Stimulated activated naive B cell treated with anti-CD40 and anti-IgM and Interleukin-4, amounts not matched to agents 10 μg/mL and 1 μg/mL and 100 μg/mL, for 72 hours (primary cell): ENCODE measurements around the gene PHACTR1.
"Not testable (repeated sequence)": the region's sequence is repeated elsewhere in the genome, so short reads cannot be mapped to it uniquely, and the experiment has no call there.

ENCODE experiments used
- ATAC-seq, 2 donors: fragments of 150-1000 bp; cut with Tn5 transposase; replicated peaks; 2 replicates each; pipeline ENCODE4 v1.10.0; 2021; ENCODE audit warnings: moderate library complexity in 1 of 2
- DNase-seq: peaks from one replicate; pipeline ENCODE4 v3.0.0; 2021
- H3K27ac Mint-ChIP-seq: one replicate; pipeline ENCODE4 v1.8.0; 2022; ENCODE audit warnings: mild to moderate bottlenecking, mixed read lengths
- H3K27me3 Mint-ChIP-seq, 2 donors: one replicate each; pipeline ENCODE4 v1.8.0; 2022; ENCODE audit warnings: mixed read lengths in 2 of 2
- H3K36me3 Mint-ChIP-seq, 2 donors: one replicate each; pipeline ENCODE4 v1.8.0; 2022; ENCODE audit warnings: mixed read lengths in 2 of 2, mild to moderate bottlenecking in 1 of 2
- H3K4me1 Mint-ChIP-seq, 2 donors: one replicate each; pipeline ENCODE4 v1.8.0; 2022; ENCODE audit warnings: mixed read lengths in 2 of 2, mild to moderate bottlenecking in 1 of 2
- H3K4me3 Mint-ChIP-seq, 2 donors: one replicate each; pipeline ENCODE4 v1.8.0; 2022; ENCODE audit warnings: mild to moderate bottlenecking in 2 of 2, mixed read lengths in 2 of 2, moderate library complexity in 1 of 2
- H3K9me3 Mint-ChIP-seq, 2 donors: one replicate each; pipeline ENCODE4 v1.8.0; 2022; ENCODE audit warnings: mixed read lengths in 2 of 2, mild to moderate bottlenecking in 1 of 2

Gene PHACTR1

DNA sequence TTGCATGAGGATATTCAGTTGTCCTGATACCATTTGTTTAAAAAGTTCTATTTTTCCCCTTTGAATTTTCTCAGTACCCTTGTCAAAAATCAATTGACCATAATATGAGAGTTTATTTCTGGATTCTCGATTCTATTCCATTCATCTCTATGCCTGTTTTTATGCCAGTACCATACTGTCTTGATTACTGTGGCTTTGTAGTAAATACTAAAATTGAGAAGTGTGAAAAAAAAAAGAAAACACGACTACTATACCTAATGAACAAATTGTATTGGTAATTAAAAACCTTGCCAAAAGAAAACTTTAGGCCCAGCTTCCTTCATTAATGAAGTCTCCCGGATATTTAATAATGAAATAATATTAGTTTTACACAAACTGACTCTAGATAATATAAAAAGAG is 426.0 kb downstream of the PHACTR1 start:
- no peak for DNase-seq
- Mint-ChIP-seq H3K27me3 (no peaks in the 10 kb centered on the region), H3K4me1 (peaks cover 2 to 17% of the 10 kb centered on the region in 2 donors), H3K4me3 (no peak overlapping the region), H3K27ac (no peak overlapping the region), H3K9me3 (no peaks in the 10 kb centered on the region), H3K36me3 (no peaks in the 10 kb centered on the region)
- ATAC-seq, result no peak

DNA sequence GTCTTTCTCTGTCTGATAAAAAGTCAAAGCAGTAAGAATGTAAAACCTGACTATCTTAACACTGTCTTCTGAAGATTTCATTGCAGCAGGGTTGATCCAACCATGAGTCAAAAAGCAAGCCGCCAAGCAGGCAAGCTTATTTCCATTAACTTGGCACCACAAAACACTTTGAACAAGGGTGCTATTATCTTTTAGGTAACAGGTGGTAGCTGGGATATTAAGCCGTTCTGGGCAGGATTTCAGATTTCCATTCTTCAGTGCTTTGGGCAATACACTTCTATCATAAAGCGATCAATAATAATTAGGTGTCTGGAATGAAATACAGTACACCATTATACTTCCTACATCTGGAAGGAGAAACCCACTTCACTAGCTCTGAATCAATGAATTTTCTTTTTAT is 429.9 kb downstream of the PHACTR1 start:
- Mint-ChIP-seq H3K9me3 (no peaks in the 10 kb centered on the region), H3K4me3 (no peak overlapping the region), H3K27me3 (no peaks in the 10 kb centered on the region), H3K4me1 (peaks cover 0 to 4% of the 10 kb centered on the region in 2 donors), H3K27ac (no peak overlapping the region), H3K36me3 (no peaks in the 10 kb centered on the region)
- ATAC-seq (no peak), DNase-seq (no peak)

DNA sequence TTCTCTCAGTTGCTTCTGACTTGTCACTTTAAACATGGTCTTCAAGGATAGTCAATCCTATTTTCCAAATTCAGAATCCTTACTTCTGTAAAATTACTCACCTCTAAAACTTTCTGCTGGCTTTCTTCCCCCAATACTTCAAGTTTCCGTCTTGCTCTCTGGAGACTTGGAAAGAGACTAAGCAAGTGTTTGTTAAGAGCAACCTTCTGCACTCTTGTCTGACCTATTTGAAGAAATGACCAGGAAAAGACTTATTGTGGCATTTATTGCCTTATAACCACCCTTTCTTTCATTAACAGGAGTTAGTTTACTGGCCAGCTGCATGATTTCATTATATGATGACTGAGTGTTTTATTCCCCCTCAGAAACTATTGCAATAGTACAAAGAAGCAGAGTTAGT is 430.8 kb downstream of the PHACTR1 start:
- Mint-ChIP-seq H3K27me3 (no peaks in the 10 kb centered on the region), H3K4me3 (no peak overlapping the region), H3K9me3 (no peaks in the 10 kb centered on the region), H3K27ac (no peak overlapping the region), H3K36me3 (no peaks in the 10 kb centered on the region), H3K4me1 (peaks cover 0 to 2% of the 10 kb centered on the region in 2 donors)
- DNase-seq, result no peak
- ATAC-seq, result no peak

DNA sequence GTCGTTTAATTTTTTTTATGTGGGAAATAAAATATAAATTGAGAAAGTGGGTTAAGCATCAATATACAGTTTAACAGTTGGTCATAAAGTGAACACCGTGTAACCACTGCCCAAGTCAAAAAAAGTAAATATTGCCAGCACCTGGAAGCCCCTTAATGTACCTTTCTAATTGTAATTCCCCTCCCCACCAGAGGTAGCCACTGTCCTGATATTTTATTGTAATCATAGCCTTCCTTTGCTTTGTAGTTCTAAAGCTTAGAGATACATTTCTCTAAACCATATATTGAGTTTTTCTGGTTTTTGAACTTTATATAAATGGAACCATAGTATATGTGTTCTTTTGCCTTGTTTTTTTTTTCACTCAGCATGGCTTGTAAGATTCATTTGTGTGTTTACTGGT is 431.2 kb downstream of the PHACTR1 start:
- H3K27ac Mint-ChIP-seq, result no peak overlapping the region
- no peak for ATAC-seq
- H3K27me3 Mint-ChIP-seq, result no peaks in the 10 kb centered on the region
- DNase-seq, result no peak
- peaks cover 0 to 3% of the 10 kb centered on the region in 2 donors for H3K4me1 Mint-ChIP-seq
- H3K4me3 Mint-ChIP-seq, result no peak overlapping the region
- H3K9me3 Mint-ChIP-seq, result no peaks in the 10 kb centered on the region
- no peaks in the 10 kb centered on the region for H3K36me3 Mint-ChIP-seq

DNA sequence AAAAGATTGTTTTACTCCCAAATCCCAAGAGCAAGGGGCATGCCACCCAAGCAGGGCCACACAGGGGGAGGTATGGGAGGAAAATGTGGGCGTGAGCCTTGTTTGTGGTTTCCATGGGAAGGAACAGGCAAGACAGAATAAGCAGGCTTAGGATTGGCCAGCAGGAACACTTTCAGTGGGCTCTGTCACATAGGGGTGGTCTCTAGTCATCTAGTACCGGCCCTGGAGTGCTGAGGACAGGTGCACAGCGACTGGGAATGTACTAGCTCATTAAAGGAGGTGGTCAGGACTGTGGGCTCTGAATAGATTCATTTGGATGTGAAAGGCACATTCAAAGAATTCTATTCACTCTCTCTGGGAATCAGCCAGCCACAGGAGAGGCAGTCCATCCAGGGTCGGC is 436.2 kb downstream of the PHACTR1 start:
- no peak for DNase-seq
- Mint-ChIP-seq H3K9me3 (no peaks in the 10 kb centered on the region), H3K4me1 (peaks cover 0 to 3% of the 10 kb centered on the region in 2 donors), H3K36me3 (no peaks in the 10 kb centered on the region), H3K4me3 (no peak overlapping the region), H3K27me3 (no peaks in the 10 kb centered on the region), H3K27ac (no peak overlapping the region)
- no peak for ATAC-seq

DNA sequence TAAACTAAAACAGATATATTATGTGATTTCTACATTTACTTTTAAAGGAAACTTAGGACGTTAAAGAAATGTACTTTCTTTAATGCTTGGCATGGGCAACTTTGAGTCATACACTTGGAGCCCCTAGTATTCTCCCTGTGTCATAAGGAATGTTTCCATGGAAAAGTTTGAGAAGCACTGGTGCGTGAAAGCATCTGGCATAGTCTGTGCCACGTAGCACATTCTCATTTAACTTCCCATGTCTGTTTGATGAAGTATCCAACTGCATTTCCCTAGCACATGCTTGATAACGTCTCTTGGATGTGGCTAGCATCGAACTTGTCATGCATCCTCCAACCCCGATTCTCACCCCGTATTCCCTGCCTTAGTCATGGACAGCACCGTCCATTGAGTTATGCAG is 439.8 kb downstream of the PHACTR1 start:
- Mint-ChIP-seq H3K27me3 (peaks cover 11% of the 10 kb centered on the region in 2 donors), H3K27ac (no peak overlapping the region), H3K4me1 (peaks cover 0 to 6% of the 10 kb centered on the region in 2 donors), H3K36me3 (no peaks in the 10 kb centered on the region), H3K4me3 (no peak overlapping the region), H3K9me3 (no peaks in the 10 kb centered on the region)
- ATAC-seq (no peak), DNase-seq (no peak)

DNA sequence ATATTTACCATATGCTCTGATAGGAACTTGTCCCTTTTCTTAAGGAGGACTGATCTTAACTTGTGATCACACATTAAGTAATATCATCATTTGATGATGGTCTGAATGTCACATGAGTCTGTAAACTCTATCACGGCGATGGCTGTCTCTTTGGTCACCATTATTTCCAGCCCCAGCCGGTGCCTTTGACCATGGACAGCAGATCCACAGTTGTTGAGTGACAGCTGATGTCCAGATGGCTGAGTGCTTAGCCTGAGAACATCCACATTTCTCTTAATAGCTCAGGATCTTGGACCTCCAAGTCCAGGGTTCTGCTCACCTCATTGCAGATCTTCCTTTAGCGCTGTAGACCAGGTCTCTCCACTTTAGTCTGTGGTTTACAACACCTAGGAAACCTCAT is 440.7 kb downstream of the PHACTR1 start:
- Mint-ChIP-seq H3K27ac (no peak overlapping the region), H3K4me3 (no peak overlapping the region), H3K4me1 (peaks cover 0 to 5% of the 10 kb centered on the region in 2 donors), H3K9me3 (no peaks in the 10 kb centered on the region), H3K36me3 (no peaks in the 10 kb centered on the region), H3K27me3 (peaks cover 12 to 13% of the 10 kb centered on the region in 2 donors)
- DNase-seq, result no peak
- ATAC-seq, result no peak

DNA sequence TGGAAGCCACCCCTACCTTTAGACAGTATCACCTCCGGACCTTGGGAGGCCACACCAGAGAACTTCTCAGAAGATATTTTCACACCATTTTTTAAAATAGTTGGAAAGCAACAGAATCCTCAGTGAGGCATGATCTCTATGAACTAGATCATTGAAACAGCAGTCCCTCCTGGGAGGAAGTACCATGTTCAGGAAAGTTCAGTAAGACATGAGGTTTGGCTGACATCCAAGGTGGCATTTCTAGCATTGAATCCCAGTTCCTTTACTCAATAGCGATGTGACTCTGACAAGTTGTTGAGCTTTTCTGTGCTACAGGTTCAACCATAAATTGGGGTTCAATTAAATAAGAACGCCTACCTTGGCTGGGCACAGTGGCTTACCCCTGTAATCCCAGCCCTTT is 442.7 kb downstream of the PHACTR1 start:
- H3K9me3 Mint-ChIP-seq, result no peaks in the 10 kb centered on the region
- H3K27ac Mint-ChIP-seq, result no peak overlapping the region
- H3K4me1 Mint-ChIP-seq, result peaks cover 4 to 8% of the 10 kb centered on the region in 2 donors
- no peak for ATAC-seq
- peaks cover 12 to 13% of the 10 kb centered on the region in 2 donors for H3K27me3 Mint-ChIP-seq
- no peak for DNase-seq
- no peak overlapping the region for H3K4me3 Mint-ChIP-seq
- no peaks in the 10 kb centered on the region for H3K36me3 Mint-ChIP-seq

DNA sequence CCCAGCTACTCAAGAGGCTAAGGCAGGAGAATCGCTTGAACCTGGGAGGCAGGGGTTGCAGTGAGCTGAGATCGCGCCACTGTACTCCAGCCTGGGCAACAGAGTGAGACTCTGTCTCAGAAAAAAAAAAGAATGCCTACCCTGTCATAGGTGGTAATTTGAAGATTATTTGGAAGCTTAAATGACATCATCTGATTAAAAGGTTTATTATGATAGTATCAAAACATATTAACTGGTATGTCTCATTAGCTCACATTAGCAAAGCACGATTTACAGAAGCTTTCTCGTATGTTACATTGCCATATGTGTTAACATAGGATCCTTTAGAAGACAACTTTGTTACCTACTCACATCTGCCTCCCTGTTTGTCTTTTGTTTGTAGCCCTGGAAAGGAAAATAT is 443.3 kb downstream of the PHACTR1 start:
- DNase-seq, H3K36me3 Mint-ChIP-seq, H3K27ac Mint-ChIP-seq, ATAC-seq, H3K4me1 Mint-ChIP-seq, H3K4me3 Mint-ChIP-seq, H3K9me3 Mint-ChIP-seq: not testable (repeated sequence)
- H3K27me3 Mint-ChIP-seq, result peaks cover 12 to 13% of the 10 kb centered on the region in 2 donors

DNA sequence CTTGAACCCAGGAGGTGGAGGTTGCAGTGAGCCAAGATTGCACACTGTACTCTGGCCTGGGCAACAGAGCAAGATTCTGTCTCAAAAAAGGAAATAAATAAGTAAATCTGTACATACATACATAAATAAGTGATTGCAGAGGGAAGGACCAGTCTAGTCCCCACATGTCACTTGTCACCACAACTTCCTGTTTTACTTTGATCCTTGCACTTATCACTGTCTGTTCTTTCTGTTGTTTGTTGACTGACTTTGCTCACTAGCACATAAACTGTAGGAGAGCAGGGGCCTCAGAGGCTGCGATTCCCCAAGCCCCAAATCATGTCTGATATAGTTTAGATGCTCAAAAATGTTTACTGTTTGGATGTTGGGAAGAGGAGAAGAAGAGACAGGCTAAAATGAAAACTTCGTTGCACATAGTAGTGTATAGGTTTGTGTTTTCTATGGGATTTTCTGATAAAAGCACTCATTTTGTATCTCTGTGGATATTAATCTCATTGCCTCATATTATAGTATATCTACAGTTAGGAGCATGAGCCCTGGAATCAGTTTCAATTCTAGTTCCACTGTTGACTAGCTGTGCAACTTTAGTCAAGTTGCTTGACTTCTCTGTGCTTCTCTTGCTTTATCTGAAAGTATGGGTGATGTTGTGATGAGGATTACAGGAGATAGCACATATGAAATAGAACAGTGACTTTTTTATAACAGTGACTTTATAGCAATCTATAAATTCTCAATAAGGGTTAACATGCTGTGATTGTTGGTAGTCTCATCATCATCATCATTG is 446.8 kb downstream of the PHACTR1 start:
- no peak for DNase-seq

DNA sequence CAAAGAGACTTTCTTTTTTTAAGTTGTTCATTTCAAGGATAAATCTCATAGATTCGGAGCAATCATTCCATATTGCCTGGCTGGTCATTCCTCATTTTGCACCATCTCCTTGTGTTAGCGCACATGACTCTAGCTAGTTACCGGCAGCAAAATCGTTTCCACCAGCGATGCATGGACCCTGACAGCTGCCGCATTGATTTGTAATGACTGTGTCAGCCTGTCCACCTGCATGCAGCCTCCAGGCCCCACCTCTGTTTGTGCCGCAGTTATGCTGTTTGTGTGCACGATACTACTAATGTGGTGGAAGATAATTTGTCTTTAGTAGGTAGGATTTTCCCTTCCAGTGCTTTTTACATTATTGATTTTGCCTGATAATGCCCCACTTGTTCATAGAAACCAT is 447.7 kb downstream of the PHACTR1 start:
- no peaks in the 10 kb centered on the region for H3K36me3 Mint-ChIP-seq
- no peak overlapping the region for H3K4me3 Mint-ChIP-seq
- H3K4me1 Mint-ChIP-seq, result peaks cover 2 to 8% of the 10 kb centered on the region in 2 donors
- ATAC-seq (no peak), DNase-seq (no peak)
- no peaks in the 10 kb centered on the region for H3K9me3 Mint-ChIP-seq
- H3K27ac Mint-ChIP-seq, result no peak overlapping the region
- H3K27me3 Mint-ChIP-seq, result peaks cover 11 to 14% of the 10 kb centered on the region in 2 donors

More for the DNA sequence above, 446.8 kb downstream of the PHACTR1 start:
- Mint-ChIP-seq H3K9me3 (no peaks in the 10 kb centered on the region), H3K27ac (no peak overlapping the region), H3K4me3 (no peak overlapping the region), H3K27me3 (peaks cover 12 to 14% of the 10 kb centered on the region in 2 donors), H3K36me3 (no peaks in the 10 kb centered on the region), H3K4me1 (peaks cover 4 to 8% of the 10 kb centered on the region in 2 donors)
- peak; percentile 65 to 67 for ATAC-seq

DNA sequence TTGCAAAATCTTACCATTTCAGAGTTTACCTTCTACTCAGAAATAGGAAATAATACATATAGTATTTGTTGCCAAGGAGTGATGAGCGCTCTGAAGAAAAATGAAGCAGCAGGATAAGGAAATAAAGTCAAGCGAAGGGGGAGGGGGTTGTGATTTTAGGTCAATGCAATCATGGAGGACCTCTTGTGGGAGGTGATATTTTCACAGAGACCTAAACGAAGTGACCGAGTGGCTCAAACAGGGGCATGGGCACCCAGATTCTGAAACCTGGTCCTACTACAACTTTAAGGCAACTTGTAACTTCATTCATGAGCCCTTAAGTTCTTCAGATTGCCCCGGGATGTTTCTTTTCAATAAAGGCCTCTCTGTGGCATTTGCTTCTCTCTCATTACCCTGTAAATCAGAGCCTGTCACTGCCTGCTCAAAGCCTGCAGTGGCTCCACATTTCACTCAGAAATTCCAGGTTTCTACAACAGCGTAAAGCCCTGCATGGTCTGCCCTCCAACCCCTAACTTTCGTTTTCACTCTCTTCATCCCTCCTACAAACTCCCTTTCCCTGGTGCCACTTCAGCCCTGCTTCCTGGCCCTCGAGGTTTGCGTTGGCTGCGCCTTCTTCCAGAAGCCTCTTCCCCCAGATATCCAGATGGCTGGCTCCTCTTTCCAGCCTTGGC is 449.1 kb downstream of the PHACTR1 start:
- ATAC-seq, result no peak
- peaks cover 2 to 8% of the 10 kb centered on the region in 2 donors for H3K4me1 Mint-ChIP-seq
- no peak for DNase-seq
- H3K4me3 Mint-ChIP-seq, result no peak overlapping the region
- H3K27me3 Mint-ChIP-seq, result peaks cover 10 to 11% of the 10 kb centered on the region in 2 donors
- H3K27ac Mint-ChIP-seq, result no peak overlapping the region
- H3K9me3 Mint-ChIP-seq, result no peaks in the 10 kb centered on the region
- H3K36me3 Mint-ChIP-seq, result no peaks in the 10 kb centered on the region

DNA sequence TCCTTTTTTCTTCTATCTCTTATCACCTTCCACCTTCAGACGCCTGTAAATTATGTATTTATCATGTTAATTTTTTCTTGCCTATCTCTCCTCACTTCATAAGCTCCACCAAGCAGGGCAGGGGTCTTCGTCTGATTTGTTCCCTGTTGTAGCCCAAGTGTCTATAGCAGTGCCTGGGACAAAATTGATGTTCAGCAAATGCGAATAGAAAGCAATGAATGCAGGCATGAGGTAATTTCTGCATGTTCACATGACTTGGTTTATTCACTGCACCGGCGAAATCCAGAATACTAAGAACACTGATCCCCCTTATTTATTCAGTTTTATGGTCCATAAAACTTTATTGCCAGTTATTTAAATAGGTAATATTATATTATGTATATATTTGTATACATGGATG is 449.7 kb downstream of the PHACTR1 start:
- Mint-ChIP-seq H3K9me3 (no peaks in the 10 kb centered on the region), H3K4me1 (peaks cover 2 to 8% of the 10 kb centered on the region in 2 donors), H3K27ac (no peak overlapping the region), H3K36me3 (no peaks in the 10 kb centered on the region), H3K27me3 (peaks cover 8% of the 10 kb centered on the region in 2 donors), H3K4me3 (no peak overlapping the region)
- ATAC-seq (no peak), DNase-seq (no peak)

DNA sequence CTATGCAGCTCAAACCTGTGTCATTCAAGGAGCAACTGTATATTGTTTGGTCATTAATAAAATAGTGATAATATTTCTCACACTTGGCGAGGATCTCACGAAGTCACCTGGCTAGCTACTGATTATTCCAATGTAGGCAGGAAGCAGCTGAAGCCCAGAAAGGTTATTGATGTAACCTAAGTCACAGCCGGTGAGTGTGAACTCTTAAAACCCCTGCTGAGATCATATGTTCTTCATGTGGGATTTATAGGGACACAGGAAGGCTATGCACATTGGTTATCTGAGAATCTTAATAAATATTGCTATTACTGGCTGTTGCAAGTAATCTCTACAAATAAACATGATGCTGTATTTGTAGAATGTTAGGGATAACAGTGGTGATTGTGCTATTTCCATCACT is 450.3 kb downstream of the PHACTR1 start:
- no peak for ATAC-seq
- H3K27me3 Mint-ChIP-seq, result peaks cover 5 to 7% of the 10 kb centered on the region in 2 donors
- DNase-seq, result no peak
- H3K27ac Mint-ChIP-seq, result no peak overlapping the region
- peaks cover 2 to 8% of the 10 kb centered on the region in 2 donors for H3K4me1 Mint-ChIP-seq
- no peaks in the 10 kb centered on the region for H3K9me3 Mint-ChIP-seq
- no peaks in the 10 kb centered on the region for H3K36me3 Mint-ChIP-seq
- no peak overlapping the region for H3K4me3 Mint-ChIP-seq

DNA sequence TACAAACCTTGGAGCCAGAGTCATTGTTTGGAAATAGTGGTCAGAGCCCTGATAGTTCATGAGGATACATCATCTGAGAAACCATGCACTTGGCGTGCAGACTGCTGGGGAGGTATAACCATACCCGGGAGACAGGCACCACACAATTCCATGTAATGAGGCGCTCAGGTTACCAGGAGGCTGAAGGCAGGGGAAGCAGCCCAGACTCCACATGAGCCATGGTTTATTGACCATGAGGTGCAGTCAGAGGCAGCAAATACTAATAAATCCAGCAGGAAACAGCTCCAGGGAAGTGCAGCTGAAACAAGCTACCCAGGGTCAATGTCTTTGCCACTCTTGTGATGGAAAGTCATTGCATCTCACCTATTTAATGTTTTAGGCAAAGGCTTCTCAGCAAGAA is 455.7 kb downstream of the PHACTR1 start:
- Mint-ChIP-seq H3K36me3 (no peaks in the 10 kb centered on the region), H3K4me3 (no peak overlapping the region), H3K27ac (no peak overlapping the region), H3K4me1 (no peaks in the 10 kb centered on the region), H3K9me3 (no peaks in the 10 kb centered on the region), H3K27me3 (peaks cover 10 to 11% of the 10 kb centered on the region in 2 donors)
- DNase-seq, result no peak
- no peak for ATAC-seq
